B cell (primary cell): ENCODE measurements around the gene ZC3H7B. TPM values are rescaled to one million over a fixed set of nuclear protein-coding genes. Genes with fewer than 3 reads are reported as not detected.

Source experiments
- ATAC-seq: fragments of 200-7000 bp; cut with Tn5 transposase; one replicate; pipeline ENCODE4 v1.10.0; 2021; ENCODE audit warnings: low read depth, mild to moderate bottlenecking, moderate number of reproducible peaks, moderate library complexity
- CTCF ChIA-PET: fragments of 350-600 bp; sonication (Branson Sonifier 250); formaldehyde crosslinking; loops from one replicate; lab custom pipeline; 2021; ENCODE audit warnings: antibody characterized with exemption, inconsistent platforms; lab: Charles Lee
- POLR2A ChIA-PET: fragments of 350-600 bp; sonication (Branson Sonifier 250); formaldehyde crosslinking; loops from one replicate; lab custom pipeline; 2021; ENCODE audit warnings: antibody characterized with exemption; lab: Charles Lee
- DNase-seq: peaks from one replicate; pipeline ENCODE4 v3.0.0; 2013
- H2AFZ ChIP-seq: 2 replicates; pipeline ENCODE4 v1.6.1; 2012; ENCODE audit warnings: mild to moderate bottlenecking, low read depth, low read length; ENCODE audit not compliant: insufficient read depth, poor library complexity, severe bottlenecking
- H3K27ac ChIP-seq, 2 donors: 1 replicate in 1 of 2; 2 replicates in 1 of 2; pipeline ENCODE4 v1.5.1; 2012 to 2013; ENCODE audit warnings: low read length in 2 of 2, mild to moderate bottlenecking in 2 of 2, moderate library complexity in 1 of 2
- H3K27me3 ChIP-seq, 4 experiments: fragments of 200-600 bp in 1 of 4; sonication (generic) in 1 of 4; replicated peaks in 1 of 4; 1 replicate in 2 of 4; 2 replicates in 2 of 4; pipeline versions ENCODE4 v1.6.1 to v1.7.0; 2013 to 2016; ENCODE audit warnings: low read length in 3 of 4, mild to moderate bottlenecking in 2 of 4, mixed read lengths in 1 of 4, moderate library complexity in 1 of 4; ENCODE audit not compliant: insufficient read depth in 4 of 4, control insufficient read depth in 3 of 4; ENCODE audit errors: control extremely low read depth in 1 of 4
- H3K36me3 ChIP-seq, 2 experiments: replicated peaks in 1 of 2; 1 replicate in 1 of 2; 2 replicates in 1 of 2; pipeline versions ENCODE4 v1.6.1 to v1.7.1; 2013; ENCODE audit warnings: low read length in 1 of 2; ENCODE audit not compliant: insufficient read depth in 2 of 2, control insufficient read depth in 1 of 2; ENCODE audit errors: control extremely low read depth in 1 of 2, extremely low read depth in 1 of 2
- H3K4me1 ChIP-seq, 2 donors: fragments of 200-600 bp in 1 of 2; sonication (generic) in 1 of 2; 1 replicate in 1 of 2; 2 replicates in 1 of 2; pipeline versions ENCODE4 v1.5.1 to v1.6.1; 2013 to 2017; ENCODE audit warnings: low read length in 2 of 2; ENCODE audit not compliant: control insufficient read depth in 2 of 2, insufficient read depth in 2 of 2
- H3K4me2 ChIP-seq: replicated peaks from 2 replicates; pipeline ENCODE3; 2012; ENCODE audit warnings: mild to moderate bottlenecking, low read depth, low read length; ENCODE audit not compliant: poor library complexity, severe bottlenecking
- H3K4me3 ChIP-seq, 5 experiments: fragments of 200-600 bp in 1 of 5; sonication (generic) in 1 of 5; 1 replicate in 3 of 5; 2 replicates in 2 of 5; pipeline versions ENCODE4 v1.5.1 to v1.7.0; 2011 to 2016; ENCODE audit warnings: low read length in 4 of 5, mild to moderate bottlenecking in 4 of 5, low read depth in 2 of 5, control low read depth in 1 of 5, moderate library complexity in 1 of 5; ENCODE audit not compliant: insufficient read depth in 1 of 5; ENCODE audit errors: control extremely low read depth in 1 of 5, extremely low read depth in 1 of 5
- H3K79me2 ChIP-seq: fragments of 200-600 bp; sonication (generic); one replicate; pipeline ENCODE4 v1.6.0; 2016; ENCODE audit warnings: low read length; ENCODE audit not compliant: control insufficient read depth, insufficient read depth
- H3K9ac ChIP-seq: fragments of 200-600 bp; sonication (generic); 2 replicates; pipeline ENCODE4 v1.6.1; 2017; ENCODE audit warnings: mild to moderate bottlenecking, low read length, moderate library complexity
- H3K9me3 ChIP-seq, 3 donors: one replicate each; pipeline versions ENCODE4 v1.6.1 to v1.7.1; 2013; ENCODE audit warnings: low read length in 2 of 3; ENCODE audit not compliant: control insufficient read depth in 2 of 3, insufficient read depth in 1 of 3; ENCODE audit errors: control extremely low read depth in 1 of 3
- H4K20me1 ChIP-seq: 2 replicates; pipeline ENCODE4 v1.6.0; 2012; ENCODE audit warnings: mild to moderate bottlenecking, low read length; ENCODE audit not compliant: insufficient read depth, control insufficient read depth, poor library complexity, severe bottlenecking
- H3K27ac Mint-ChIP-seq: one replicate; pipeline ENCODE4 v1.8.0; 2021; ENCODE audit warnings: mixed read lengths
- H3K27me3 Mint-ChIP-seq: one replicate; pipeline ENCODE4 v1.8.0; 2021; ENCODE audit warnings: mixed read lengths
- H3K4me1 Mint-ChIP-seq: one replicate; pipeline ENCODE4 v1.8.0; 2021; ENCODE audit warnings: mixed read lengths
- H3K4me3 Mint-ChIP-seq: one replicate; pipeline ENCODE4 v1.8.0; 2021; ENCODE audit warnings: mixed read lengths
- H3K9me3 Mint-ChIP-seq: one replicate; pipeline ENCODE4 v1.8.0; 2022; ENCODE audit warnings: mixed read lengths; ENCODE audit not compliant: insufficient read depth
- CTCF ChIP-seq: fragments of 200-600 bp; IDR thresholded peaks from one replicate; pipeline ENCODE4 v1.8.0; 2022; ENCODE audit warnings: antibody characterized with exemption, mild to moderate bottlenecking
- EZH2 ChIP-seq: IDR thresholded peaks from 2 replicates; pipeline ENCODE4 v1.6.1; 2012; ENCODE audit warnings: borderline replicate concordance, low read depth, mild to moderate bottlenecking, moderate library complexity, low read length; ENCODE audit not compliant: insufficient read depth, poor library complexity, severe bottlenecking
- WGBS: methylation state at CpG from one replicate; pipeline ENCODE4 v1.1.5; 2013; ENCODE audit warnings: missing lambda C conversion rate; ENCODE audit not compliant: insufficient coverage; 5-methylcytosine and 5-hydroxymethylcytosine counted together
- intact Hi-C: fragments of 100-400 bp; cut with micrococcal nuclease; formaldehyde crosslinking; loops from one replicate; pipeline ENCODE4 v1.10.0; 2022
- polyA plus RNA-seq: library from polyadenylated mRNA; depleted of rRNA; stranded (reverse); fragments of >200 nt; gene quantifications from 2 replicates; pipeline ENCODE4 v1.2.3, GENCODE V29; 2012
- total RNA-seq, 2 donors: library from RNA; stranded (reverse); fragments of 120-200 nt in 1 of 2; gene quantifications; 1 replicate in 1 of 2; 2 replicates in 1 of 2; pipeline versions ENCODE4 v1.2.3 to v1.2.4, GENCODE V29; 2013 to 2022

The ZC3H7B gene
- total and polyA plus RNA-seq, 2 donors (not counting 1 experiment from before 2014, with no cell fraction given), result 29.8 to 41.9 TPM

GRCh38 chr22:41365425-41365824 lies 64.1 kb downstream of the ZC3H7B start:
- Histone ChIP-seq H3K27me3 (peaks cover 0 to 11% (median 0%) of the 10 kb centered on the region in 4 experiments), H3K79me2 (no peaks in the 10 kb centered on the region), H2AFZ (no peak overlapping the region), H3K4me3 (no peak overlapping the region), H3K4me2 (no peak overlapping the region), H3K36me3 (no peaks in the 10 kb centered on the region), H4K20me1 (no peaks in the 10 kb centered on the region), H3K27ac (no peak overlapping the region), H3K4me1 (no peaks in the 10 kb centered on the region), H3K9ac (no peak overlapping the region), H3K9me3 (no peaks in the 10 kb centered on the region)
- no peaks in the 10 kb centered on the region for H3K9me3 Mint-ChIP-seq
- no peak for TF ChIP-seq CTCF
- TF ChIP-seq EZH2, result no peak
- POLR2A ChIA-PET, result interaction anchor here (0.6 kb wide), 1 partner anchor 10 kb away, joined by 5 read pairs; no protein-coding TSS in a partner anchor
- H3K4me3 Mint-ChIP-seq, result no peak overlapping the region
- no peak overlapping the region for H3K27ac Mint-ChIP-seq
- H3K27me3 Mint-ChIP-seq, result no peaks in the 10 kb centered on the region
- no peak for DNase-seq
- WGBS, result no CpG with 5 or more reads among the region's 5 CpGs
- intact Hi-C loops, result no loop called here
- CTCF ChIA-PET, result interaction anchor here (2.2 kb wide), 1 partner anchor 152 kb away, joined by 6 read pairs; no protein-coding TSS in a partner anchor
- no peaks in the 10 kb centered on the region for H3K4me1 Mint-ChIP-seq
- no peak for ATAC-seq

GRCh38 chr22:41366323-41367029 lies 65.2 kb downstream of the ZC3H7B start:
- intact Hi-C loops, result no loop called here
- ATAC-seq, result no peak

More at GRCh38 chr22:41366323-41367029, 65.2 kb downstream of the ZC3H7B start:
- DNase-seq, result no peak
- ChIA-PET POLR2A (no interaction called here), CTCF (interaction anchor here (0.5 to 2.2 kb wide), 2 partner anchors 8 to 151 kb away, joined by 4 to 6 read pairs; no protein-coding TSS in a partner anchor)
- Histone ChIP-seq H4K20me1 (no peaks in the 10 kb centered on the region), H3K27me3 (peaks cover 0 to 11% (median 0%) of the 10 kb centered on the region in 4 experiments), H3K9ac (no peak overlapping the region), H3K27ac (no peak overlapping the region), H3K4me2 (no peak overlapping the region), H3K4me3 (no peak overlapping the region), H3K9me3 (no peaks in the 10 kb centered on the region), H3K4me1 (no peaks in the 10 kb centered on the region), H3K79me2 (no peaks in the 10 kb centered on the region), H3K36me3 (no peaks in the 10 kb centered on the region), H2AFZ (no peak overlapping the region)
- Mint-ChIP-seq H3K9me3 (no peaks in the 10 kb centered on the region), H3K27ac (no peak overlapping the region), H3K4me3 (no peak overlapping the region), H3K27me3 (peaks cover 4% of the 10 kb centered on the region), H3K4me1 (no peaks in the 10 kb centered on the region)
- TF ChIP-seq CTCF (no peak), EZH2 (no peak)
- 72% methylated on average over 10 of the region's 17 CpGs for WGBS
